HG03442 (cell line): Measurements from ENCODE around the gene C6orf47.

Experiments
- ATAC-seq: cut with Tn5 transposase; IDR thresholded peaks from one replicate; pipeline ENCODE4 v1.9.1; 2021; ENCODE audit warnings: mild to moderate bottlenecking, moderate library complexity; ENCODE audit not compliant: unreplicated experiment

Gene C6orf47

GRCh38 chr6:31615748-31616147 lies 44.8 kb downstream of the C6orf47 start:
- ATAC-seq = no peak

DNA sequence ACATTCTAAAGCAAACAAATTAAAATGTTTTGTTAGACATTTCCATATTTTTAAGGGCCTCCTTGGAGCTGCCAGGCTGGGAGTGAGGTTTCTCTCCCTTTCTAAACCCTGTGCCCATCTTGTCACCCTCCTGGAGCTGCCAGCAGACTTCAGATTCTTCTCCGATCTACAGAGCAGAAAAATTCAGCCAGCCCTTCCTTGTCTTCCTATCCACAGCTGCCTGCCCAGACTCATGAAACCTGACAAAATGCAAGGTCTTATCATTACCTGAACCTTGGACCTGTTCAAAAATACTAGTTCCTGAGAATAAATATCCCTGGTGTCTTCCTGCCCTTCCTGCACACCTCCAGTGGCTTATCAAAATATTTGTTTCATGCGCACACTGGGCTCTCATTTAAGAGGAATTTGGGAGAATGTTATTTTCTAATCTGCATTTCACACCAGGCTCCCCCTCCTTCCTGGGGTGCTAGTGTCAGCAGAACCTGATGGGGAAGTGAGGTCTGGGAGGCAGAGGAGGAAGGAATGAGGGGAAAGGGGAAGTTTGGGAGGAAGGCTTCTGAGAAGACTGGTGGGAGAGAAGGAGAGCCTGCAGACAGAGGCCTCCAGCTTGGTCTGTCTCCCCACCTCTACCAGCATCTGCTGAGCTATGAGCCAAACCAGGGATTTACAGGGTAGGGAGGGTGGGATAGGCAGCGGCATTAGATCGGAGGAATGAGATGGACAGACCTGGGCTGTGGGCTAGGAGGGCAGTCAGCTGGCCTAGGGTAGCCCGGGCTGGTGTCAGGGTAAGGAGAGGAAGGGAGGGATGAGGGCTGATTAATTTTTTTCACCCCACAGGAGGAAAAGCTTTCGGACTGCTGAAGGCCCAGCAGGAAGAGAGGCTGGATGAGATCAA lies 45.6 kb downstream of the C6orf47 start, which contains the start of gene AIF1:
Gene AIF1, plus strand, starts transcription at position 551 of the 895 bp plus-strand sequence. Its CDS starts 96 bp downstream, at position 647.
- ATAC-seq = no peak

GRCh38 chr6:31614075-31614619 lies 46.4 kb downstream of the C6orf47 start:
- no peak for ATAC-seq

GRCh38 chr6:31610968-31611367 lies 49.6 kb downstream of the C6orf47 start:
- ATAC-seq = no peak

DNA sequence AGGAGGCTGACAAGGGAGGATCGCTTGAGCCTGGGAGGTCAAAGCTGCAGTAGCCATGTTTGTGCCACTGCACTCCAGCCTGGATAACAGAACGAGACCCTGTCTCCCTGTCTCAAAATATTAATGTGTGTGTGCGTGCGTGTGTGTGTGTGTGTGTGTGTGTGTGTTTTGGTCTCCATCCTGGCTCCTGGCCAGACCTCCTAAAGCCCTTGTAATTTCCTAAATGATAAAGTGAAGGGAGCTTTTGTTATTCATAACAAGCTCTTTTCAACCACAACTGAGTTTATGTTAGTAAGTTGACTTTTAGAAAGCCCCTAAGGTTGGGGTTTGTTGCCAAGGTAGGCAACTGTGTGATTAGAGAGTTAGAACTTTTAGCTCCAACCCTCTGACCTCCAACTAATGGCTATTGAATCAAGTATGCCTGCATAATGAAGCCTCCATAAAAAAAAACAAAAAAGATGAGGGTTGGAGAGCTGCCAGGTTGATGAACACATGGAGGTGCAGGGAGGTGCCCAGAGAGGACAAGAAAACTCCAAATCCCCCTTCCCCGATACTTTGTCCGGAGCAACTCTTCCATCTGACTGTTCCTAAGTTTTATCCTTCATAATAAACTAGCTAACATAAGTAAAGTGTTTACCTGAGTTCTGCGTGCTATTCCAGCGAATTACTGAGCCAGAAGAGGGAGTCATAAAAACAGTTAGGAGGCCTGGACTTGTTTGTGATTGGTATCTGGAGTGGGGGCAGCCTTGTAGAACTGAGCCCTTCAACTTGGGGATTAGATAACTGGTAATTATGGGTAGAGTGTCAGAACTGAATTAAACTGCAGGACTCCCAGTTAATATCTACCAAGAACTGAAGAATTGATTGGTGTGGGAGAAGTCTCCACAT lies 50.8 kb downstream of the C6orf47 start:
- no peak for ATAC-seq
